Middle frontal gyrus (tissue), 1 donor: ENCODE measurements around the gene PIP5K1C.

Experiments
- DNase-seq: peaks from one replicate; pipeline ENCODE4 v3.0.0-alpha.2; 2015; ENCODE audit warnings: low spot score; ENCODE audit errors: extremely low spot score

The PIP5K1C gene

GRCh38 chr19:3646336-3647092 is 53.8 kb downstream of the PIP5K1C start:
- DNase-seq = no peak

- no peak for DNase-seq
These were observed 54.5 kb downstream of the PIP5K1C start for GRCh38 chr19:3645726-3646125.

GRCh38 chr19:3645067-3645396 is 55.2 kb downstream of the PIP5K1C start:
- no peak for DNase-seq

GRCh38 chr19:3644351-3645066 is 55.8 kb downstream of the PIP5K1C start:
- peak; percentile 91 for DNase-seq

GRCh38 chr19:3643674-3644313 is 56.5 kb downstream of the PIP5K1C start:
- no peak for DNase-seq

- DNase-seq = no peak
These were observed 57.1 kb downstream of the PIP5K1C start for GRCh38 chr19:3642987-3643673.

- no peak for DNase-seq
These were observed 58.0 kb downstream of the PIP5K1C start for GRCh38 chr19:3642296-3642695.

GRCh38 chr19:3641515-3642269 is 58.6 kb downstream of the PIP5K1C start:
- DNase-seq = no peak

- no peak for DNase-seq
These were observed 60.8 kb downstream of the PIP5K1C start for GRCh38 chr19:3639479-3639878.

- no peak for DNase-seq
These were observed 61.8 kb downstream of the PIP5K1C start for GRCh38 chr19:3638208-3639193.

GRCh38 chr19:3637621-3638020 is 62.6 kb downstream of the PIP5K1C start:
- DNase-seq = no peak

- DNase-seq = no peak
These were observed 63.3 kb downstream of the PIP5K1C start for GRCh38 chr19:3636962-3637361.

GRCh38 chr19:3636506-3636905 is 63.8 kb downstream of the PIP5K1C start:
- DNase-seq = no peak

- no peak for DNase-seq
These were observed 65.7 kb downstream of the PIP5K1C start for GRCh38 chr19:3634496-3635045.

GRCh38 chr19:3633559-3633988 is 66.7 kb downstream of the PIP5K1C start:
- no peak for DNase-seq

GRCh38 chr19:3632739-3633558 is 67.3 kb downstream of the PIP5K1C start:
- DNase-seq = no peak

GRCh38 chr19:3632098-3632497 is 68.2 kb downstream of the PIP5K1C start:
- no peak for DNase-seq

- no peak for DNase-seq
These were observed 69.0 kb downstream of the PIP5K1C start for GRCh38 chr19:3631053-3631861.
